ENCODE data around the gene CHCT1. TPM values are rescaled to one million over a fixed set of nuclear protein-coding genes. Genes with fewer than 3 reads are reported as not detected.

CHCT1 gene
- total RNA-seq, 4 donors from 2014 or later: not detected

GRCh38 chr17:60403962-60404361 lies 18.3 kb upstream of the CHCT1 start:
- no peak for DNase-seq
- TF ChIP-seq, protein P1, sequence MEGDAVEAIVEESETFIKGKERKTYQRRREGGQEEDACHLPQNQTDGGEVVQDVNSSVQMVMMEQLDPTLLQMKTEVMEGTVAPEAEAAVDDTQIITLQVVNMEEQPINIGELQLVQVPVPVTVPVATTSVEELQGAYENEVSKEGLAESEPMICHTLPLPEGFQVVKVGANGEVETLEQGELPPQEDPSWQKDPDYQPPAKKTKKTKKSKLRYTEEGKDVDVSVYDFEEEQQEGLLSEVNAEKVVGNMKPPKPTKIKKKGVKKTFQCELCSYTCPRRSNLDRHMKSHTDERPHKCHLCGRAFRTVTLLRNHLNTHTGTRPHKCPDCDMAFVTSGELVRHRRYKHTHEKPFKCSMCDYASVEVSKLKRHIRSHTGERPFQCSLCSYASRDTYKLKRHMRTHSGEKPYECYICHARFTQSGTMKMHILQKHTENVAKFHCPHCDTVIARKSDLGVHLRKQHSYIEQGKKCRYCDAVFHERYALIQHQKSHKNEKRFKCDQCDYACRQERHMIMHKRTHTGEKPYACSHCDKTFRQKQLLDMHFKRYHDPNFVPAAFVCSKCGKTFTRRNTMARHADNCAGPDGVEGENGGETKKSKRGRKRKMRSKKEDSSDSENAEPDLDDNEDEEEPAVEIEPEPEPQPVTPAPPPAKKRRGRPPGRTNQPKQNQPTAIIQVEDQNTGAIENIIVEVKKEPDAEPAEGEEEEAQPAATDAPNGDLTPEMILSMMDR (IDR thresholded peaks at IDR 0.05): no peak
- no peak for TF ChIP-seq POLR2A (IDR thresholded peaks at IDR 0.05)
- H3K9me3 ChIP-seq: no peaks in the 10 kb centered on the region
- intact Hi-C loops (cut with DNase I): no loop called here
- no peak overlapping the region for H3K27ac ChIP-seq
- H3K4me1 ChIP-seq: no peaks in the 10 kb centered on the region
- H3K4me3 ChIP-seq: no peak overlapping the region
- peaks cover 0 to 8% (median 0%) of the 10 kb centered on the region in 4 donors for H3K27me3 ChIP-seq
- no peaks in the 10 kb centered on the region for H3K36me3 ChIP-seq
- 82 to 83% methylated on average over 6 of the region's 6 CpGs for WGBS, 2 donors

DNA sequence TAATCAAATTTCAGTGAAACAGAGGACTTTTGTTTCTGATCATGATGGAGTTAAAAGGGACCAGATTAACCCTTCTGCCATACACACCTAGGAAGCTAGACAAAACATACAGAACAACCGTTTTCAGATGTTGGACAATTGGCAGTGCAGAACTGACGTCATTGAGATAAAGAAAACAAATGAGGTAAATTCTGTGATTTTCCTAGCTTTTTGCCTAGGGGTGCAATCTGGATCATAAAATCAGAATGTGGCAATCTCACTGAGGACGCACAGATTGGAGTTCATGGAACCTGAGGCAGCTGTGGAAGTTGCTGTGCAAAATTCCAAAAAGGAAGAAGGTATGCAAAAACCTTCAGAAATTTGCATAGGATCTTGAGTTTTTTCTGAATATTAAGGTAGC lies 15.4 kb upstream of the CHCT1 start:
- peaks cover 0 to 5% (median 0%) of the 10 kb centered on the region in 4 donors for H3K27me3 ChIP-seq
- WGBS, 2 donors: 66 to 75% methylated on average over 3 of the region's 3 CpGs
- intact Hi-C loops (cut with DNase I): no loop called here

GRCh38 chr17:60410001-60410400 lies 12.3 kb upstream of the CHCT1 start:
- DNase-seq: no peak
- H3K27me3 ChIP-seq: peaks cover 0 to 5% (median 0%) of the 10 kb centered on the region in 4 donors
- intact Hi-C loops (cut with DNase I): no loop called here
- peaks cover 0 to 6% (median 0%) of the 10 kb centered on the region in 3 donors for H3K9me3 ChIP-seq
- no peak overlapping the region for H3K4me3 ChIP-seq
- TF ChIP-seq, protein P1 (IDR thresholded peaks at IDR 0.05): no peak
- no peak for TF ChIP-seq POLR2A (IDR thresholded peaks at IDR 0.05)
- H3K27ac ChIP-seq: no peak overlapping the region
- H3K36me3 ChIP-seq: no peaks in the 10 kb centered on the region
- no peaks in the 10 kb centered on the region for H3K4me1 ChIP-seq
- WGBS, 2 donors: 65 to 89% methylated on average over 1 to 4 of the region's 4 CpGs

More for the DNA sequence above, 15.4 kb upstream of the CHCT1 start:
- Histone ChIP-seq H3K4me1 (no peaks in the 10 kb centered on the region), H3K27ac (no peak overlapping the region), H3K9me3 (peaks cover 0 to 6% (median 0%) of the 10 kb centered on the region in 3 donors), H3K4me3 (no peak overlapping the region), H3K36me3 (no peaks in the 10 kb centered on the region)
- no peak for DNase-seq
- TF ChIP-seq, protein P1 (IDR thresholded peaks at IDR 0.05): no peak
- TF ChIP-seq POLR2A (IDR thresholded peaks at IDR 0.05): no peak

DNA sequence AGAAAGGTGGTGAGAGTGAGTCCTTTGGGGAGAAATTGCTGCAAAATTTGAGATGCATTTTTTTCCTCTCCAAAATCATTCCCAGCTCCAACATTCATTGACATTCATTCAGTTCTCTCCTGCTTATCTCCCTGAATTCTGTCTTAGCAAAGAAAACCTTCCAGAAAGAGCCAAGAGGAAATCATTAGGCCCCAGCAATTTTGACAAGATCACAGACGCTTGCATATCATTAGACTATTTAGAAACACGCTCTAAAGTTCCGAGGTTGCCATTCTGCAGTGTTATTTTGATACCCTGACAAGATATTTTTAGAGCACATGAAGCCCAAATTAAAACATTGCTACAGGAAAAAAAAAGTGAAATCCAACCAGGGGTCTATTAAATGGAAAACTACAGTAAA lies 9.6 kb upstream of the CHCT1 start:
- Histone ChIP-seq H3K36me3 (no peaks in the 10 kb centered on the region), H3K4me1 (no peaks in the 10 kb centered on the region), H3K27me3 (no peaks in the 10 kb centered on the region), H3K27ac (no peak overlapping the region), H3K9me3 (peaks cover 0 to 6% (median 0%) of the 10 kb centered on the region in 3 donors), H3K4me3 (no peak overlapping the region)
- WGBS, 2 donors: 74 to 77% methylated on average over 3 of the region's 3 CpGs
- TF ChIP-seq, protein P1 (IDR thresholded peaks at IDR 0.05): no peak
- no peak for TF ChIP-seq POLR2A (IDR thresholded peaks at IDR 0.05)
- intact Hi-C loops (cut with DNase I): no loop called here
- DNase-seq: no peak

- Histone ChIP-seq H3K4me3 (no peak overlapping the region), H3K36me3 (no peaks in the 10 kb centered on the region), H3K4me1 (no peaks in the 10 kb centered on the region), H3K27ac (no peak overlapping the region), H3K27me3 (no peaks in the 10 kb centered on the region), H3K9me3 (peaks cover 0 to 2% (median 0%) of the 10 kb centered on the region in 3 donors)
- no peak for TF ChIP-seq POLR2A (IDR thresholded peaks at IDR 0.05)
- TF ChIP-seq, protein P1 (IDR thresholded peaks at IDR 0.05): no peak
- 91 to 93% methylated on average over 1 of the region's 1 CpG for WGBS, 2 donors
- intact Hi-C loops (cut with DNase I): no loop called here
- DNase-seq: no peak
Observed at GRCh38 chr17:60415146-60415545, 7.1 kb upstream of the CHCT1 start.
